A549 (cell line): ENCODE measurements around the gene CSTPP1. TPM values are rescaled to one million over a fixed set of nuclear protein-coding genes. Genes with fewer than 3 reads are reported as not detected.

Experiments
- ATAC-seq, 2 experiments: fragments of 200-7000 bp in 1 of 2; fragments of >200 bp in 1 of 2; cut with Nextera tagmentation in 1 of 2; cut with Tn5 transposase in 1 of 2; 3 replicates each; pipeline versions ENCODE4 v1.8.0 to v1.9.1; 2018 to 2020; ENCODE audit warnings: mild to moderate bottlenecking in 1 of 2, moderate library complexity in 1 of 2
- CTCF ChIA-PET: fragments of 300-600 bp; sonication (Branson Sonifier 250); formaldehyde crosslinking; extraction: SDS; loops from one replicate; lab custom pipeline; 2021; ENCODE audit warnings: antibody characterized with exemption, inconsistent platforms; lab: Yijun Ruan, JAX
- POLR2A ChIA-PET: fragments of 350-600 bp; formaldehyde crosslinking; extraction: SDS; loops from one replicate; lab custom pipeline; 2021; ENCODE audit warnings: antibody characterized with exemption, inconsistent platforms; lab: Yijun Ruan, JAX
- DNase-seq, 2 experiments: peaks; one replicate each; pipeline versions ENCODE4 v3.0.0 to v3.0.0-alpha.2; 2011 to 2016; ENCODE audit warnings: low read depth in 1 of 2, low spot score in 1 of 2
- FAIRE-seq: peaks from 2 replicates; lab custom pipeline; 2011; peaks lifted over from hg19 to GRCh38; lab: Jason Lieb, UNC
- H3K27ac ChIP-seq, 2 experiments: fragments of >200 bp; sonication (Bioruptor Twin); formaldehyde crosslinking; 3 replicates each; pipeline ENCODE4 v1.5.1; 2016 to 2017
- H3K4me1 ChIP-seq: fragments of >200 bp; sonication (Bioruptor Twin); formaldehyde crosslinking; 3 replicates; pipeline ENCODE4 v1.6.1; 2016
- H3K4me2 ChIP-seq: fragments of >200 bp; sonication (Bioruptor Twin); formaldehyde crosslinking; 3 replicates; pipeline ENCODE4 v1.6.1; 2016
- H3K4me3 ChIP-seq: fragments of >200 bp; sonication (Bioruptor Twin); formaldehyde crosslinking; 3 replicates; pipeline ENCODE4 v1.5.1; 2016
- H3K9me3 ChIP-seq: fragments of >200 bp; sonication (Bioruptor Twin); formaldehyde crosslinking; 3 replicates; pipeline ENCODE4 v1.6.1; 2016
- CBX8 ChIP-seq: fragments of 200-600 bp; sonication (generic); IDR thresholded peaks from 2 replicates; pipeline ENCODE4 v1.6.1; 2016
- CHD4 ChIP-seq: fragments of 200-600 bp; sonication (generic); IDR thresholded peaks from 2 replicates; pipeline ENCODE4 v1.6.1; 2016; ENCODE audit warnings: antibody characterized with exemption, mild to moderate bottlenecking, borderline replicate concordance
- EP300 ChIP-seq, 2 experiments: fragments of >200 bp; sonication (Bioruptor Twin); formaldehyde crosslinking; IDR thresholded peaks; 2 replicates in 1 of 2; 3 replicates in 1 of 2; pipeline ENCODE4 v1.6.1; 2016 to 2017
- FOSB ChIP-seq: fragments of 250-450 bp; sonication (Bioruptor Pico); IDR thresholded peaks from 2 replicates; pipeline ENCODE4 v1.5.0; 2020; ENCODE audit warnings: mild to moderate bottlenecking, moderate library complexity
- GATA3 ChIP-seq: IDR thresholded peaks from 2 replicates; pipeline ENCODE4 v1.6.1; 2012; ENCODE audit warnings: borderline replicate concordance
- HDAC2 ChIP-seq: fragments of 200-600 bp; sonication (generic); IDR thresholded peaks from 2 replicates; pipeline ENCODE4 v1.6.1; 2016
- HEYL ChIP-seq: fragments of 250-450 bp; sonication (Bioruptor Pico); IDR thresholded peaks from 2 replicates; pipeline ENCODE4 v1.8.0; 2021; ENCODE audit warnings: mild to moderate bottlenecking, moderate library complexity
- JUN ChIP-seq, 2 experiments: fragments of >200 bp; sonication (Bioruptor Twin); formaldehyde crosslinking; IDR thresholded peaks; 2 replicates in 1 of 2; 3 replicates in 1 of 2; pipeline ENCODE4 v1.6.1; 2016 to 2017
- KDM1A ChIP-seq: fragments of 200-600 bp; sonication (generic); IDR thresholded peaks from 2 replicates; pipeline ENCODE4 v1.6.1; 2016; ENCODE audit warnings: low read depth, mild to moderate bottlenecking
- KDM5A ChIP-seq: fragments of 200-600 bp; sonication (generic); IDR thresholded peaks from 2 replicates; pipeline ENCODE4 v1.6.1; 2016; ENCODE audit warnings: antibody characterized with exemption, mild to moderate bottlenecking
- MAX ChIP-seq: IDR thresholded peaks from 2 replicates; pipeline ENCODE4 v1.6.1; 2012
- MYC ChIP-seq: IDR thresholded peaks from 2 replicates; pipeline ENCODE4 v1.6.1; 2012; ENCODE audit warnings: mild to moderate bottlenecking, inconsistent platforms, low read length, improper control_type of control experiment, borderline replicate concordance
- RAD21 ChIP-seq, 2 experiments: fragments of >200 bp in 1 of 2; sonication (Bioruptor Twin) in 1 of 2; formaldehyde crosslinking in 1 of 2; IDR thresholded peaks in 1 of 2; conservative IDR thresholded peaks in 1 of 2; 2 replicates in 1 of 2; 3 replicates in 1 of 2; pipeline ENCODE4 v1.6.1; 2012 to 2018; ENCODE audit warnings: inconsistent platforms in 1 of 2
- RARB ChIP-seq: fragments of 250-450 bp; sonication (Bioruptor Pico); IDR thresholded peaks from 2 replicates; pipeline ENCODE4 v1.8.0; 2021; ENCODE audit warnings: mild to moderate bottlenecking, moderate library complexity
- TFCP2L1 ChIP-seq: fragments of 250-450 bp; sonication (Bioruptor Pico); IDR thresholded peaks from 2 replicates; pipeline ENCODE4 v1.5.0; 2021; ENCODE audit warnings: mild to moderate bottlenecking
- whole genome bisulfite sequencing: methylation state at CpG from one replicate; pipeline ENCODE4 v1.1.6; 2017; ENCODE audit errors: missing lambda C conversion rate; 5-methylcytosine and 5-hydroxymethylcytosine counted together
- polyA plus RNA-seq, 4 experiments: library from polyadenylated mRNA; depleted of rRNA in 3 of 4; stranded (reverse); fragments of >200 nt; fragmentation: RNase III in 1 of 4; extraction: RNeasy Plus Mini Kit Qiagen cat#74134 plus additional on column Dnase treatment in 1 of 4; gene quantifications; 2 replicates in 3 of 4; 3 replicates in 1 of 4; pipeline ENCODE4 v1.2.3, GENCODE V29; 2011 to 2017
- TF ChIP-seq, protein P1 (sequence below): fragments of >200 bp; sonication (Bioruptor Twin); formaldehyde crosslinking; IDR thresholded peaks from 3 replicates; pipeline ENCODE4 v1.6.1; 2016

CSTPP1 gene
- polyA plus RNA-seq, 2 of the 4 experiments (the other 2 are of a cell fraction), result 31.5 to 34.5 TPM

GRCh38 chr11:47186700-47187695 lies 250.4 kb downstream of the CSTPP1 start:
- Histone ChIP-seq H3K9me3 (no peaks in the 10 kb centered on the region), H3K4me1 (peaks cover 47% of the 10 kb centered on the region), H3K4me2 (peak overlapping the region; percentile 79), H3K4me3 (peak overlapping the region; percentile 72), H3K27ac (peak overlapping the region; percentile 84 to 98)
- DNase-seq, result peak in 1 of 2 experiments; percentile 75
- WGBS, result 48% methylated on average over 58 of the region's 63 CpGs
- ATAC-seq, result peak; percentile 42 to 48
- no peak for FAIRE-seq
- ChIA-PET POLR2A (interaction anchor here (0.8 to 4.8 kb wide), 6 partner anchors 9 to 61 kb away, joined by 3 to 60 read pairs (median 6); partner anchors contain the start of genes ACP2 and DDB2), CTCF (interaction anchor here (0.7 to 5.2 kb wide), 19 partner anchors 8 to 168 kb away, joined by 3 to 41 read pairs (median 5); partner anchors contain the start of genes ARFGAP2, DDB2 and NR1H3)
- TF ChIP-seq CBX8 (no peak), JUN (IDR thresholded peaks at IDR 0.05) (0 out of 5 replicates have a peak, but pooled peaks of 1 of the 2 experiments have one; percentile 21), MAX (peak; percentile 60; the same call in 1 of the 2 replicates), KDM5A (no peak), HEYL (CRISPR knock-in tag) (no peak), FOSB (CRISPR knock-in tag) (no peak), TFCP2L1 (CRISPR knock-in tag) (no peak), RARB (CRISPR knock-in tag) (0 out of 2 replicates have a peak, but pooled peaks have one; percentile 32), EP300 (IDR thresholded peaks at IDR 0.05) (no peak), KDM1A (peak; percentile 91), HDAC2 (peak; percentile 80), CHD4 (peak; percentile 77; the same call in 1 of the 2 replicates)
- TF ChIP-seq, protein P1, sequence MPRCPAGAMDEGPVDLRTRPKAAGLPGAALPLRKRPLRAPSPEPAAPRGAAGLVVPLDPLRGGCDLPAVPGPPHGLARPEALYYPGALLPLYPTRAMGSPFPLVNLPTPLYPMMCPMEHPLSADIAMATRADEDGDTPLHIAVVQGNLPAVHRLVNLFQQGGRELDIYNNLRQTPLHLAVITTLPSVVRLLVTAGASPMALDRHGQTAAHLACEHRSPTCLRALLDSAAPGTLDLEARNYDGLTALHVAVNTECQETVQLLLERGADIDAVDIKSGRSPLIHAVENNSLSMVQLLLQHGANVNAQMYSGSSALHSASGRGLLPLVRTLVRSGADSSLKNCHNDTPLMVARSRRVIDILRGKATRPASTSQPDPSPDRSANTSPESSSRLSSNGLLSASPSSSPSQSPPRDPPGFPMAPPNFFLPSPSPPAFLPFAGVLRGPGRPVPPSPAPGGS, result peak; percentile 4; the same call in 1 of the 3 replicates

GRCh38 chr11:47187723-47188122 lies 251.2 kb downstream of the CSTPP1 start:
- FAIRE-seq (no peak), ATAC-seq (no peak), DNase-seq (no peak)
- Histone ChIP-seq H3K4me3 (peak overlapping the region; percentile 72), H3K27ac (peak overlapping the region; percentile 84 to 98), H3K9me3 (no peaks in the 10 kb centered on the region), H3K4me1 (peaks cover 47% of the 10 kb centered on the region), H3K4me2 (peak overlapping the region; percentile 79)
- WGBS, result 68% methylated on average over 5 of the region's 5 CpGs
- ChIA-PET CTCF (interaction anchor here (1.0 to 5.2 kb wide), 14 partner anchors 9 to 167 kb away, joined by 3 to 41 read pairs (median 6); partner anchors contain the start of genes ARFGAP2, DDB2 and NR1H3), POLR2A (interaction anchor here (0.8 to 4.8 kb wide), 7 partner anchors 13 to 61 kb away, joined by 4 to 60 read pairs (median 6); partner anchors contain the start of genes ACP2 and DDB2)
- TF ChIP-seq MYC (no peak), GATA3 (no peak)

- ATAC-seq (no peak), FAIRE-seq (no peak), DNase-seq (no peak)
- no peak overlapping the region for H3K4me3 ChIP-seq
- CTCF ChIA-PET, result interaction anchor here (1.2 to 5.2 kb wide), 12 partner anchors 8 to 167 kb away, joined by 3 to 41 read pairs (median 6); partner anchors contain the start of genes ARFGAP2, DDB2 and NR1H3
- WGBS, result 94% methylated on average over 1 of the region's 1 CpG
- POLR2A ChIA-PET, result interaction anchor here (0.6 to 4.8 kb wide), 6 partner anchors 13 to 167 kb away, joined by 3 to 60 read pairs (median 5); partner anchors contain the start of genes ACP2 and DDB2
- no peaks in the 10 kb centered on the region for H3K9me3 ChIP-seq
- H3K4me2 ChIP-seq, result peak overlapping the region; percentile 79
- peaks cover 47% of the 10 kb centered on the region for H3K4me1 ChIP-seq
- TF ChIP-seq RAD21 (conservative IDR thresholded peaks at IDR 0.05 in 1 of 2, IDR thresholded peaks at IDR 0.05 in 1 of 2), result no peak
- TF ChIP-seq JUN (IDR thresholded peaks at IDR 0.05), result no peak
- peak overlapping the region; percentile 84 to 98; a peak in 4 of 6 replicates for H3K27ac ChIP-seq
Measured at GRCh38 chr11:47188259-47188658, 251.7 kb downstream of the CSTPP1 start.
